GM20000 (cell line): ENCODE measurements around the gene KCNMA1.

Experiments used
- DNase-seq: peaks from one replicate; pipeline ENCODE4 v3.0.0; 2012; ENCODE audit warnings: low spot score
- CTCF ChIP-seq: IDR thresholded peaks from 2 replicates; pipeline ENCODE4 v1.5.1; 2012; ENCODE audit warnings: mild to moderate bottlenecking, control low read depth; ENCODE audit errors: extremely low read depth, missing control alignments

Gene KCNMA1

GRCh38 chr10:77281719-77282118 is 355.9 kb downstream of the KCNMA1 start:
- TF ChIP-seq CTCF: no peak
- DNase-seq: no peak

- no peak for TF ChIP-seq CTCF
- no peak for DNase-seq
These were observed 358.4 kb downstream of the KCNMA1 start for GRCh38 chr10:77279207-77279606.

GRCh38 chr10:77274046-77274795 is 363.4 kb downstream of the KCNMA1 start:
- TF ChIP-seq CTCF: no peak
- DNase-seq: no peak

GRCh38 chr10:77269163-77269562 is 368.4 kb downstream of the KCNMA1 start:
- DNase-seq: no peak
- no peak for TF ChIP-seq CTCF

GRCh38 chr10:77268721-77269120 is 368.9 kb downstream of the KCNMA1 start:
- TF ChIP-seq CTCF: no peak
- DNase-seq: no peak

GRCh38 chr10:77267703-77268675 is 369.6 kb downstream of the KCNMA1 start:
- no peak for DNase-seq
- no peak for TF ChIP-seq CTCF

- no peak for TF ChIP-seq CTCF
These were observed 371.4 kb downstream of the KCNMA1 start for GRCh38 chr10:77266242-77266641.

More at GRCh38 chr10:77266242-77266641, 371.4 kb downstream of the KCNMA1 start:
- no peak for DNase-seq
